ENCODE measurements around the gene SLC4A4. TPM values are rescaled to one million over a fixed set of nuclear protein-coding genes. Genes with fewer than 3 reads are reported as not detected.
A peak's percentile ranks its signal among the peaks of the same experiment; 100 is the strongest.

Gene SLC4A4
- polyA plus RNA-seq, 1 donor, result 81.7 TPM

- no peak for DNase-seq
These were observed 194.3 kb downstream of the SLC4A4 start for GRCh38 chr4:71533121-71533520.

GRCh38 chr4:71537551-71538065 lies 198.8 kb downstream of the SLC4A4 start:
- no peak for DNase-seq

- no peak for DNase-seq
These were observed 199.7 kb downstream of the SLC4A4 start for GRCh38 chr4:71538528-71538927.

GRCh38 chr4:71540749-71541269 lies 202.0 kb downstream of the SLC4A4 start:
- DNase-seq, result no peak

- no peak for DNase-seq
These were observed 202.7 kb downstream of the SLC4A4 start for GRCh38 chr4:71541541-71541940.

- DNase-seq, result no peak
These were observed 206.3 kb downstream of the SLC4A4 start for GRCh38 chr4:71545168-71545567.

- DNase-seq, result no peak
These were observed 210.8 kb downstream of the SLC4A4 start for GRCh38 chr4:71549516-71550160.

GRCh38 chr4:71550220-71551165 lies 211.7 kb downstream of the SLC4A4 start:
- DNase-seq, result peak; percentile 40

GRCh38 chr4:71553605-71554004 lies 214.8 kb downstream of the SLC4A4 start:
- DNase-seq, result no peak

- no peak for DNase-seq
These were observed 215.2 kb downstream of the SLC4A4 start for GRCh38 chr4:71554025-71554424.

- DNase-seq, result no peak
These were observed 219.4 kb downstream of the SLC4A4 start for GRCh38 chr4:71558248-71558647.

GRCh38 chr4:71559957-71560571 lies 221.2 kb downstream of the SLC4A4 start:
- no peak for DNase-seq

GRCh38 chr4:71564775-71565174 lies 226.0 kb downstream of the SLC4A4 start:
- DNase-seq, result no peak

GRCh38 chr4:71566856-71567255 lies 228.0 kb downstream of the SLC4A4 start:
- DNase-seq, result no peak

- no peak for DNase-seq
These were observed 229.3 kb downstream of the SLC4A4 start for GRCh38 chr4:71568131-71568530.

GRCh38 chr4:71570492-71570891 lies 231.7 kb downstream of the SLC4A4 start:
- DNase-seq, result no peak

- no peak for DNase-seq
These were observed 232.5 kb downstream of the SLC4A4 start for GRCh38 chr4:71571346-71571745.

- no peak for DNase-seq
These were observed 245.2 kb downstream of the SLC4A4 start for GRCh38 chr4:71583971-71584370.

GRCh38 chr4:71584585-71584984 lies 245.8 kb downstream of the SLC4A4 start:
- DNase-seq, result no peak

- DNase-seq, result no peak
These were observed 247.4 kb downstream of the SLC4A4 start for GRCh38 chr4:71586087-71586763.

GRCh38 chr4:71587995-71588394 lies 249.2 kb downstream of the SLC4A4 start:
- no peak for DNase-seq

GRCh38 chr4:71592793-71593192 lies 254.0 kb downstream of the SLC4A4 start:
- DNase-seq, result no peak
